GM21619 (cell line): Measurements from ENCODE around the gene PTK6.

Experiments
- ATAC-seq: cut with Tn5 transposase; IDR thresholded peaks from one replicate; pipeline ENCODE4 v1.9.1; 2021; ENCODE audit not compliant: unreplicated experiment

PTK6 gene

GRCh38 chr20:63532449-63532971 is 4.7 kb downstream of the PTK6 start:
- ATAC-seq = no peak

GRCh38 chr20:63531686-63532448 is 5.3 kb downstream of the PTK6 start:
- no peak for ATAC-seq

DNA sequence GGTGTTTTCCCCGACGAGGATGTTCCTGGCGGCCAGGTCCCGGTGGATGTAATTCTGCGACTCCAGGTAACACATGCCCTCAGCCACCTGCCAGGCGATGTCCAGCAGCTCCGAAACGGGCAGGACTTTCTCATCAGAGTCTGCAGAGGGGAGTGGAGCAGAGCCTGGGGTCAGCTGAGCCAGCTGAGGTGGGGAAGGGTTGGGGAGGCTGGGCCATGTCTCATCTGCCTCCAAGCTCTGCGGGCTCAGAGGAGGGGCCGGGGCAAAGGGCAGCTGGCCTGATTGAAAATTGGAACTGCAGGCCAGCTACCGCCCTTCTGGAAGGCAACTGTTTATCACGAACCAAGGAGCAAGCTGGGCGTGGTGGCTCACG is 6.4 kb downstream of the PTK6 start:
- no peak for ATAC-seq

DNA sequence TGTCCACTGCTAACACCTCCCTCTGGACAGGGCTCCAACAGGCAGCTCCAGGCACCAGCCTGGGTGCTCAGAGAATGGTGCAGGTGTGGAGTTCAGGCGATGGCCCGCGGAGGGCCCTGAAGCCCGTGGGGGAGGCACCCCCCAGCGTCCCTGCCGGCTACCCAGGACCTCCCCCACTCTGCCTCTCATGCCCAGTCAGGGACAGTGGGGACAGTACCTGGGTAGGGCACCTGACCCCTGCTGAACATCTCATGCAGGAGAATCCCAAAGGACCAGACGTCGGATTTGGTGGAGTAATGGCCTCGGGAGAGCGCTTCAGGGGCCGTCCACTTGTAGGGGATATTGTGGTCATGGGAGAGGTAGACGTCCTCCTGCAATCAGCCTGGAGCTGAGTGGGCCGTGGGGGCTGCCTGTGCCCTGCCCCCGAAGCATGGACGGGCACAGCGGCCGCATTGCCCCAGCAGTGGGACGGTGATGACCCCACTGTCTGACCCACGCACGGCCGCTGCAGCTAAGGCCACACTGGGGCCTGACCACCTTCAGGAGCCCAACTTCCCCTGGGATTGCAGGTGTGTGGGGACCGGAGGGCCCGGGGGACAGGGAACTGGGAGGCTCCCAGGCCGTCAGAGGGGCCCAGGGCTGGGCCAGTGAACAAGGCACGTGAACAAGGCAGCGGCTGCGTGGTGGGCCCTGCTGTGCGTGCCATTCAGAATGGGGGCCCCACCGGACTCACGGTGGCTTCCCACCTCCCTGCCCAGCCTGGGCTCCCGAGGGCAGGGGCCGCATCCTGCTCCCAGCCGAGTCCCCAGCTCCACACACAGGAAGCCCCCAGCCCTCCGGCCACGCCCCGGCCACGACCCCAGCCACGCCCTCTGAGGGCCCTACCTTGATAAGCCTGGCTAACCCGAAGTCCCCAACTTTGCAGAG is 7.1 kb downstream of the PTK6 start:
- no peak for ATAC-seq

GRCh38 chr20:63529180-63529860 is 7.9 kb downstream of the PTK6 start:
- ATAC-seq = no peak

DNA sequence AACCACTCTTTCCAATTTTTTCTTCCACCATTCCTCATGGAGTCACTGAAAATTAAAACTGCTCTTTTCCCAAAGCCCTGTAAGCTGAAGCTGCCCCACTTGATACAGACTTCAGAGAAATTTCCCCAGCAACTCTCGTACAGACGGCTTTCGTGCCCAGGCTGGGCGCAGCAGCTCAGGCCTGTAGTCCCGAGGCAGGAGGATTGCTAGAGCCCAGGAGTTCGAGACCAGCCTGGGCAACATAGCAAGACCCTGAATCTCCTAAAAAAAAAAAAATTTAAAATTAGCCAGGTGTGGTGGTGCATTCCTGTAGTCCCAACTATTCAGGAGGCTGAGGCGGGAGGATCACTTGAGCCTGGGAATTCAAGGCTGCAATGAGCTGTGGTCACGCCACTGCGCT is 10.0 kb downstream of the PTK6 start:
- no peak for ATAC-seq

- no peak for ATAC-seq
These were observed 11.2 kb downstream of the PTK6 start for GRCh38 chr20:63525971-63526370.

DNA sequence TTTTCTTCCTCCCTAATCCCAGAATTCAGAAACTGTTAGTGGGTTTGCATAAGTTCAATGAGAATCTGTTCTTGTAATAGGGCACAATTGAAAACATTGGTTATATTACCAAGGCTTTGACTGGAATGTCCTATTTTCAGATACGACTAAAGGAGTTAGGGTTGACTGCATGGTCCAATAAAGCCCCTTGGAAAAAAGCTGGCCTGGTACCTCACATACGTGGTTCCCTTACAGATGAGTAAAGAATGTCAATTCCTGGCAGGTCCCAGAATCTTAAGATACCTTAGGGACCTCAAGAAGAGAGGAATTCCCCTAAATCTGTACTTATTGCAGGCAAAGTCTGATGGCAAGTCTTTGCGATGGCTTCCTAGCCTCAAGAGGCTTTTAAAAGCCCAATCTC is 12.0 kb downstream of the PTK6 start:
- ATAC-seq = no peak

DNA sequence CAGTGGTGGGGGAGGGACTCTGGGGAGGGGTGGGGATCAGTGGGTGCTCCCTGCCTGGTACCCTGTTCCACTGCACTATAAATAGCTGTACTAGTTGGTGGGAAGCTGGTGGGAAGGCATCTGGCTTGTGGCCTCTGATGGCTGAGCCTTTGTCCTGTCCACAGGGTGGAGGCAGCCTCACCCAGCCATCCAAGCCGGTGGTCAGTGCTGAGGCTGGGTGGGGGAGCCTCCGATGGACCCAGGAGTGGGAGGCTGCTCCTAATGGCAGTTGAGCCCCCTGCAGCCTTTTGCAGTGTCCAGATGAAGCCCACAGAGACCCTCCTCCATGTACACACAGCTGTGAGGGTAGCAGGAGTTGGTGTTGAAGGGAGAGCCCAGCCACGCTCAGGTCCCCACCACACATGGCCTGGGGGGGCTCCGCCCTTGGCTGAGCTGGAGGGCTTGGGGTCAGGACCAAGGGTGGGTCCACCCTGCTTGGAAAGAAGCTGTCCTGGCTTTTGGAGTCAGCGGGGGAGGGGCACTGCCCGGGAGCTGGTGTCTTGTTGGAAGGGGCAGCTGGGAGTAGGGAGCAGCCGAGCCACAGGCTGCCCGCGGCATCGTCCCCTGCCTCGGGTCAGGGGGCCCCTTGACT is 14.1 kb downstream of the PTK6 start:
- ATAC-seq = no peak

GRCh38 chr20:63522091-63522868 is 14.9 kb downstream of the PTK6 start:
- ATAC-seq = no peak

DNA sequence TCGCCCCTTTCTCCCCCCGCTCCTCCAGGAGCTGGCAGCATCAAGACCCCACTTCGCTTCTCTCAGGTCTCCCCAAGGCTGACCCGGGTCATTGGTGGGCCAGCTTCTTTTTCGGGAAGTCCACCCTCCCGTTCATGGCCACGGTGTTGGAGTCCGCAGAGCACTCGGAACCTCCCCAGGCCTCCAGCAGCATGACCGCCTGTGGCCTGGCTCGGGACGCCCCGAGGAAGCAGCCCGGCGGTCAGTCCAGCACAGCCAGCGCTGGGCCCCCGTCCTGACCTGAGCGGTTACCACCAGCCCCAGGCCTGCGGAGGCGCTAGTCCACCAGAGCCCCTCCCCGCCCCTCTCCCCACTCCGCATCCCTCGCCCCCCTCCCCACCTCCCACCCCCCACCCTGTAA is 15.6 kb downstream of the PTK6 start:
- ATAC-seq = no peak

GRCh38 chr20:63520934-63521601 is 16.1 kb downstream of the PTK6 start:
- ATAC-seq = peak; percentile 34

GRCh38 chr20:63520504-63520933 is 16.7 kb downstream of the PTK6 start, which contains the start of gene PPDPF:
PPDPF (plus strand) TSS chr20:63520765; CDS start chr20:63521309, 544 bp downstream.
- peak; percentile 64 for ATAC-seq

- peak; percentile 34 for ATAC-seq
These were observed 17.3 kb downstream of the PTK6 start for GRCh38 chr20:63519668-63520503.

- no peak for ATAC-seq
These were observed 18.1 kb downstream of the PTK6 start for GRCh38 chr20:63518946-63519667.

GRCh38 chr20:63518351-63518861 is 18.8 kb downstream of the PTK6 start:
- no peak for ATAC-seq
